GM12874 (cell line): ENCODE data around the gene SORCS3.

Experiments used
- TF ChIP-seq, protein P1 (sequence below): IDR thresholded peaks from 2 replicates; pipeline ENCODE4 v1.5.1; 2011; ENCODE audit warnings: low read depth, mild to moderate bottlenecking, control low read depth, low read length, moderate library complexity; ENCODE audit not compliant: insufficient read depth

SORCS3 gene

DNA sequence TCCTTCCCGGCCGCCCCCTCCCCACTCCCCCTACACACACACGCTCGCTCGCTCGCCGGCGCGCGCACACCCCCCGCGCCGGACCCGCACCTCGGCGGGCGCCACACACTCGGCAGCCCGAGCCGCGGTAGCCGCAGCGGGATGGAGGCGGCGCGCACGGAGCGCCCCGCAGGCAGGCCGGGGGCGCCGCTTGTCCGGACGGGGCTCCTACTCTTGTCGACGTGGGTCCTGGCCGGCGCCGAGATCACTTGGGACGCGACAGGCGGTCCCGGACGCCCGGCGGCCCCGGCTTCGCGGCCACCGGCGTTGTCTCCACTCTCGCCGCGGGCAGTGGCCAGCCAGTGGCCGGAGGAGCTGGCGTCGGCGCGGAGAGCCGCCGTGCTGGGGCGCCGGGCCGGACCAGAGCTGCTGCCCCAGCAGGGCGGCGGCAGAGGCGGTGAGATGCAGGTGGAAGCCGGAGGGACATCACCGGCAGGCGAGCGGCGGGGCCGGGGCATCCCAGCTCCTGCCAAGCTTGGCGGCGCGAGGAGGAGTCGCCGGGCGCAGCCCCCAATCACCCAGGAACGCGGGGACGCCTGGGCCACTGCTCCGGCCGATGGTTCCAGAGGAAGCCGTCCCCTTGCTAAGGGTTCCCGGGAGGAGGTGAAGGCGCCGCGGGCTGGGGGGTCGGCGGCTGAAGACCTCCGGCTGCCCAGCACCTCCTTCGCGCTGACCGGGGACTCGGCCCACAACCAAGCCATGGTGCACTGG lies at the start of gene SORCS3:
SORCS3 (plus strand) TSS at position 104 of the 750 bp plus-strand sequence.
- TF ChIP-seq, protein P1, sequence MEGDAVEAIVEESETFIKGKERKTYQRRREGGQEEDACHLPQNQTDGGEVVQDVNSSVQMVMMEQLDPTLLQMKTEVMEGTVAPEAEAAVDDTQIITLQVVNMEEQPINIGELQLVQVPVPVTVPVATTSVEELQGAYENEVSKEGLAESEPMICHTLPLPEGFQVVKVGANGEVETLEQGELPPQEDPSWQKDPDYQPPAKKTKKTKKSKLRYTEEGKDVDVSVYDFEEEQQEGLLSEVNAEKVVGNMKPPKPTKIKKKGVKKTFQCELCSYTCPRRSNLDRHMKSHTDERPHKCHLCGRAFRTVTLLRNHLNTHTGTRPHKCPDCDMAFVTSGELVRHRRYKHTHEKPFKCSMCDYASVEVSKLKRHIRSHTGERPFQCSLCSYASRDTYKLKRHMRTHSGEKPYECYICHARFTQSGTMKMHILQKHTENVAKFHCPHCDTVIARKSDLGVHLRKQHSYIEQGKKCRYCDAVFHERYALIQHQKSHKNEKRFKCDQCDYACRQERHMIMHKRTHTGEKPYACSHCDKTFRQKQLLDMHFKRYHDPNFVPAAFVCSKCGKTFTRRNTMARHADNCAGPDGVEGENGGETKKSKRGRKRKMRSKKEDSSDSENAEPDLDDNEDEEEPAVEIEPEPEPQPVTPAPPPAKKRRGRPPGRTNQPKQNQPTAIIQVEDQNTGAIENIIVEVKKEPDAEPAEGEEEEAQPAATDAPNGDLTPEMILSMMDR, result no peak

DNA sequence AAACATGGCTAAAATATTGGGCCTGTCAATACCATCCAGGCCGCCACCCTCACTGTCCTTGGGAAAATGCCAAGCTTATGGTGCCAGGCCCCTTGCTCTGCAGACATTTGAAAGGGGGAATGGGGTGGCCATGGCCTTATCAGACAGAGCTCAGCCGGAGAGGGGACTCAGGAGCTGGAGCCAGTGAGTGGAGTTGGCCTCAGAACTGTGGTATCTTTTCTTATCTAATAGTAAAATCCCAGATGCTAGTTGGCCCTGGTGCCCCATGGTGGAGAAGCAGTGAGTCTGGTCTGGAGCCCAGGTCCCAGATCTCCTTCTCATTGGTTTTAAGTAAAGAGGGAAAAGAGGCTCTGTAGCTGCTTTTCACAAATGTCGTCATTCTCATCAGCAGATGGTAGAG lies 49.6 kb upstream of the SORCS3 start:
- TF ChIP-seq, protein P1, result no peak

DNA sequence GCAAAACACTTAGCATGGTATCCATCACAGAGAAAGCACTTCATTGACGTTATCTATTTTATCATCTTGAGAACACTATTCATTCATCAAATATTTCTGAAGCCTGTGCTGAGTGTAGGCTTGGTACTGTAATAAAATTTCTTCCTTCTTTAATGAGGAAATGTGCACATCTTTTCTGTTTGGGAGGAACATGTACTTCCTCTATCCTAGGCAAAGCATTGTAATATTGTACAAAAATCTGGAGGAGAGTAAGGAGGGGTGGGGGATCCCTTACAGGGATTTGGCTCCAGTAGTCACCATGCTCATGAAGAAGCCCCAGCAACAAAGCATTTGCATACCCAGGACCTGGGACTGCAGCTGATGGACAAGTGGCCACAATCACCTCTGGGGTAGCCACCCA lies 39.9 kb upstream of the SORCS3 start:
- TF ChIP-seq, protein P1, result no peak

DNA sequence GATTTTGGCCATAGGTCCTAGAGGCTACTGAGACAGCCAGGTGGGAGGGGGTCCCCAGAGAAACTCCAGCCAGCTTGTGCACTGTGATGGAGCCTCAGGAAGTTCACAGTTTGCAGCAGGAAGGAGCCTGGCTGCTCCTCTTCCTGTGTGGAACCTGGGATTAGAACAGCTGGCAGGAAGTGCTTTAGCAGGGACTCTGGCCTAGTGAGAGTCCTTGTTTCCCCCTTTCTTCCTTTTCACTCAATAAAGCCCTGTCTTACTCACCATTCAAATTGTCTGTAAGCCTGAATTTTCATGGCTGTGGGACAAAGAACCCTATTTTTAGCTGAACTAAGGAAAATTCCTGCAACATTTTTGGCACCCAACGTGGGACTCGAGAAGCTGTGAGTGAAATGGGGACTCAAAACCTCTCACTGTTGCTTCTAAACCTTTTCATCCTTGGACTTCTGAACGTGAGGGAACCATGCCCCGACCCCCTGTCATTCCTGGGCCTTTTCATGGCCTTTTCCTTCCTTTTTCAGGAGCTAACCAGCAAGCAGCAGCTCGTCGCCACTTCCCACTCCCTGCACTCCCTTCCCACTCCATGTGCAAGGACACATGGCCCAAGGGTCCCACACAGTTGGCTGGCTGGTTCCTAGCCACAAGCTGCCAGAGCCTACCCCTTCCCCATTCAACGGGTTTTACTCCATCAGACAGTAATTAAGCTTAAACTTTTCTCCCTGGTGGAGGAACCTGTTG lies 32.8 kb upstream of the SORCS3 start:
- TF ChIP-seq, protein P1, result no peak

DNA sequence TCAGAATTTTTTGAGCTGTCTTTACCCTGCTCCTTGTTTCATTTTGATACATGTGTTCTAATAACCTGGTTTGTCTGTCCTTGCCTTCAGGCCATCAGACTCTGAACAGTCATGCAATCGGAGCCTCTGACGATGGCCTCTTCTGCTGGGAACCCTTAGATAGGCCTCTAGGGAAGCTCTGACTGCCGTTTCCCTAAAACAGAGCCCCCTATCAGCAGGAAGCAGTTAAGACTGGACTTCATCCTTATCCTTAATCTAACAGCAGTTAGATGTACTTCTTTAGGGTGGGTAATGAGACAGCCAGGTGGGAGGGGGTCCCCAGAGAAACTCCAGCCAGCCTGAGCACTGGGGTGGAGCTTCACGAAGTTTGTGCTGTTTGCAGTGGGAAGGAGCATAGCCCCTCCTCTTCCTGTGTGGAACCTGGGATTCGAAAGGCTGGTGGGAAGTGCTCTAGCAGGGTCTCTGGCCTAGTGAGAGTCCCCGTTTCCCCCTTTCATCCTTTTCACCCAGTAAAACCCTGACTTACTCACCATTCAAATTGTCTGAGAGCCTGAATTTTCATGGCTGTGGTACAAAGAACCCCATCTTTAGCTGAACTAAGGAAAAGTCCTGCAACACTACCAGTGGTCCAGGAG lies 28.4 kb upstream of the SORCS3 start:
- TF ChIP-seq, protein P1, result no peak

DNA sequence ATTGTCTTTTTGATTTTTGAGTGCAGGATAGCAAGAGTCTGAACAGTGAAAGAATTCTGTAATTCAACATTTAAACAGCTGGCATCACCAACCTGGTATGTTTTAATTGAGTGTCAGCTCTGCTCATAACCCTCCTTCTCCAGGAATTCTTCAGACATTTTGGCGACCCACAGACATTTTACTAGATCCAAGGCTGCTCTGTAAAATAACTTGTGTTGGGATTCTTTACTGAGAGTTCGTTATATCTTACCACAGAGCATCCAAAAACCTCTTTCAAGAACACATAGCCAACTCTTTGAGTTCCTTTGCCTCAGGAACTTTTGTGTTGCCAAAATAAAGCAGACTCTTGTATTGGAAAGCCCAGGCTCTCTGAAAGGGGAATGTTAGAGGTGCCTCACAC lies 27.7 kb upstream of the SORCS3 start:
- TF ChIP-seq, protein P1, result no peak

DNA sequence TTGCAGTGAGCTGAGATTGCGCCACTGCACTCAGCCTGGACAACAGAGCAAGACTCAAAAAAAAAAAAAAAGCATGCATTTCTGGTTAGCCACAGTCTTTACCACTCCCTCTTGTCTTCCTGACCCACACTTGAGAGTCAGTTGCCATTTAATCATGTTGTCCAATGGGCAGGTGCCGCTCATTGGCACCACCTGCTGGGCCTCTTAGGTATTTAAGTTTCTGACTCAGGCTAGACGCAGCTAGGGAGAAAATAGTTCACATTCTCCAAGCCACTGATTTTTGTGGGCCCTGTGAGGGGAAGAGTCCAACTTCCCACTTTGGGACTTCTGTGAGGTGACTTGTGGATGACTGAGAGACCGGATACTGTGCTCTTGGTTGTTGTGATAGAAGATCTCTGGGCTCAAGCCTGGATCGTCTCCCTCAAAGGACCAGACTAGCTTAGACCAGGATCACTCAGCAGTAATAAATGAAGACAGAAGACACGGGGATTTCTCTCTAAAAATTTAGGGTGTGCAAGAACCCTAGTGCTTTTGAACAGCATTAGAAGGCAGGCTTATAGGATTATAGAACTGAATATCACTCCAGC lies 26.8 kb upstream of the SORCS3 start:
- TF ChIP-seq, protein P1, result peak; percentile 65
